ENCODE results near the gene IL10RB.

- TF ChIP-seq CTCF (conservative IDR thresholded peaks at IDR 0.05; ENCODE audit: low read depth in 2 of 2): no peak
- TF ChIP-seq STAT1 (IDR thresholded peaks at IDR 0.05; ENCODE audit: unreplicated experiment): no peak
- TF ChIP-seq REST (IDR thresholded peaks at IDR 0.05; ENCODE audit: unreplicated experiment): no peak
- TF ChIP-seq ZNF331 (CRISPR knock-in tag; IDR thresholded peaks at IDR 0.05; ENCODE audit: low read depth): no peak
- TF ChIP-seq POLR2AphosphoS5 (IDR thresholded peaks at IDR 0.05; ENCODE audit: low read depth): no peak
- TF ChIP-seq EZH2phosphoT487 (IDR thresholded peaks at IDR 0.05; ENCODE audit: unreplicated experiment): no peak
- TF ChIP-seq EZH2 (IDR thresholded peaks at IDR 0.05; ENCODE audit: low read depth, unreplicated experiment): no peak
- no peak for TF ChIP-seq CREB1 (CRISPR knock-in tag; IDR thresholded peaks at IDR 0.05; ENCODE audit: low read depth)
- TF ChIP-seq JUNB (IDR thresholded peaks at IDR 0.05; ENCODE audit: unreplicated experiment): no peak
- no peak for TF ChIP-seq NANOG (IDR thresholded peaks at IDR 0.05; ENCODE audit: borderline replicate concordance)
- TF ChIP-seq ZNF114 (CRISPR knock-in tag; IDR thresholded peaks at IDR 0.05): no peak
- no peak for TF ChIP-seq ETS1 (IDR thresholded peaks at IDR 0.05)
Measured at GRCh38 chr21:33286600-33287456, 20.7 kb downstream of the IL10RB start.
